ENCODE measurements around the gene DNAJB9. TPM values are rescaled to one million over a fixed set of nuclear protein-coding genes. Genes with fewer than 3 reads are reported as not detected.

The DNAJB9 gene
- total RNA-seq, 4 donors from 2014 or later = 28.5 to 136 (median 56.6) TPM

DNA sequence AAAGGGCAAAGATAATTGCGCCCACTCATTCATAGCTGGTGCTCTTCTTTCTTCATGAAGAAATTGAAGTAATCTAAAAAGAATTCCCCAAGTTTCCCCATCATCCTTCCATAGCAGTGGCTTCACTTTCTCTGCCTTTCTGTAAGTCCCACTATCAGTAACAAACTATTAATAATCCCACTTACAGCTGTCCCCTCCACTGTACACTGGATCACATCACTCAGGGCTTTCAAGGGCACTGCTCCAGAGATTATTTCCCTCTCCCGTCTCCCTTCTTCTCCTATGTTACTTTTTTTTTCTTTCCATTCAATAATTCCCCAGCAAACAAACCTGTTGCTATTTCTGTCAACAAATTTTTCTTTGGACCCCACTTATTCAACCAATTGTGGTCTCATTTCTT is 16.2 kb downstream of the DNAJB9 start:
- no peak for DNase-seq (ENCODE audit: low spot score)
- ATAC-seq (ENCODE audit: low FRiP score) = no peak
- TF ChIP-seq, protein P1, sequence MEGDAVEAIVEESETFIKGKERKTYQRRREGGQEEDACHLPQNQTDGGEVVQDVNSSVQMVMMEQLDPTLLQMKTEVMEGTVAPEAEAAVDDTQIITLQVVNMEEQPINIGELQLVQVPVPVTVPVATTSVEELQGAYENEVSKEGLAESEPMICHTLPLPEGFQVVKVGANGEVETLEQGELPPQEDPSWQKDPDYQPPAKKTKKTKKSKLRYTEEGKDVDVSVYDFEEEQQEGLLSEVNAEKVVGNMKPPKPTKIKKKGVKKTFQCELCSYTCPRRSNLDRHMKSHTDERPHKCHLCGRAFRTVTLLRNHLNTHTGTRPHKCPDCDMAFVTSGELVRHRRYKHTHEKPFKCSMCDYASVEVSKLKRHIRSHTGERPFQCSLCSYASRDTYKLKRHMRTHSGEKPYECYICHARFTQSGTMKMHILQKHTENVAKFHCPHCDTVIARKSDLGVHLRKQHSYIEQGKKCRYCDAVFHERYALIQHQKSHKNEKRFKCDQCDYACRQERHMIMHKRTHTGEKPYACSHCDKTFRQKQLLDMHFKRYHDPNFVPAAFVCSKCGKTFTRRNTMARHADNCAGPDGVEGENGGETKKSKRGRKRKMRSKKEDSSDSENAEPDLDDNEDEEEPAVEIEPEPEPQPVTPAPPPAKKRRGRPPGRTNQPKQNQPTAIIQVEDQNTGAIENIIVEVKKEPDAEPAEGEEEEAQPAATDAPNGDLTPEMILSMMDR (IDR thresholded peaks at IDR 0.05) = no peak

DNA sequence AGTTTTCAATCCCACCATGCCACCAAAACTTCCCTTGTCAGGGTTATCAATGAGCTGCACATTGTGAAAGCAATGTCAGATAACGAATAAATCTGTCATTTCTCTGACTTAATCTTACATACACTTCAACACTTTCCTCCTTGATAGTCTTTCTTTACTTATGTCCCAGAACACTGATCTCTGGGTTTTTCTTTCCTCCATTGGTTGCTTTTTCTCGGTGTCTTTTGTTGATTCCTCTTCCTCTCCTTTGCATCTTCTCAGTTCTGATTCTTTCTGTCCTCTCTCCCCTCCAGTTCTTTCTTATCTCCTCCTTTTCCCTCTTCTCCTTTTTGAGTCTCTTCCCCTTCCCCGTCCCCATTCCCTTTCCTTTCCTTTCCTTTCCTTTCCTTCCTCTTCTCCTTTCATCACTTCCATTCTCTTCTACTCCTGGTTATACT is 16.6 kb downstream of the DNAJB9 start:
- TF ChIP-seq, protein P1 (IDR thresholded peaks at IDR 0.05) = no peak
- ATAC-seq (ENCODE audit: low FRiP score) = no peak
- DNase-seq (ENCODE audit: low spot score) = no peak

DNA sequence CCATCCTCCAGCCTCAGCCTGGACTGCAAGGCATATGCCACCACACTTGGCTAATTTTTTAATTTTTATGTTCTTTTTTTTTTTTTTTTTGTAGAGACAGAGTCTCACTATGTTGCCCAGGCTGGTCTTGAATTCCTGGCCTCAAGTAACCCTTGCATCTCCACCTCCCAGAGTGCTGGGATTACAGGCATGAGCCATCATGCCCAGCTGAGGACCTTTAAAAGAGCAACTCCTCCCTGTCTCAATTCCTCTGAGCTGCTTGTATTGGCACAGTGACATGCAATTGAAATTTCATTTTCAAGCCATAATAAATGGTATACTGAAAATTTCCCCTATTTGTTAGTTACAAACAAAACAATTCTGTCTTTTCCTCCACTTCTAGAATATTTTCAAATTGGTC is 19.5 kb downstream of the DNAJB9 start:
- TF ChIP-seq, protein P1 (IDR thresholded peaks at IDR 0.05) = no peak
- no peak for DNase-seq (ENCODE audit: low spot score)
- no peak for ATAC-seq (ENCODE audit: low FRiP score)

DNA sequence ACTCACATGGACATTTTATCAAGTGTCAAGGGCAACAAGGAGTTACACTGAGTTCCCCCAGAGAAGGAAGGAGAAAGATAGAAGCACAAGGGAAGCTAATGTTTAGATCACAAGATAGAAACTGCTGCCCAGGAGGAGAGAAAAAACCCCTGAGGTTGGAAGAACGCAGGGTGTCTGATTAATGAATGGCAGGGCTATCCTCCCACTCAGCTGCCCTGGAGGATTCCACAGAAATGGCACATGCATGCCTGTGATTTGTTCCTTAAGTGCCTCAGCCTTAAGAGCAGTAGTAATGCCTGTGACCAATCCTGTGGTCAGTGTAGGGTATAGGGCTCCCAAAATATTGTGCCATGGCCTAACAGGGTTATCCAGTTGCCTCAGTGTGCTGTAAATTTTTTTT is 20.2 kb downstream of the DNAJB9 start:
- no peak for ATAC-seq (ENCODE audit: low FRiP score)
- no peak for DNase-seq (ENCODE audit: low spot score)
- TF ChIP-seq, protein P1 (IDR thresholded peaks at IDR 0.05) = no peak

DNA sequence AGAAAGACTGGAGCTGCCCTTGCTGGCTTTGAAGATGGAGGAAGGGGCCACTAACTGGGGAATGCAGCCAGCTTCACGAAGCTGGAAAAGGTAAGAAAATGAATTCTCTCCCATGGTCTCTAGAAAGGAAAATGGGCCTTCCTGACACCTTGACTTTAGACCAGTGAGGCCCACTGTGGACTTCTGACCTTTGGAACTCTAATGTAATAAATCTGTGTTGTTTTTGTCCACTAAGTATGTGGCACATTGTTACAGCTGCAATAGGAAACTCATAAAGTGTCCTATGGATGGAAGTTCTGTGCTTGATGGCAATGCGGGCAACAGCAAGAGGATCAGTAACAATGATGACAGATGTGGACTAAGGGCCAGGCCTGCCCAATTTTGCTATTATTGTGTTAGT is 20.9 kb downstream of the DNAJB9 start:
- TF ChIP-seq, protein P1 (IDR thresholded peaks at IDR 0.05) = no peak
- DNase-seq (ENCODE audit: low spot score) = no peak
- ATAC-seq (ENCODE audit: low FRiP score) = no peak

DNA sequence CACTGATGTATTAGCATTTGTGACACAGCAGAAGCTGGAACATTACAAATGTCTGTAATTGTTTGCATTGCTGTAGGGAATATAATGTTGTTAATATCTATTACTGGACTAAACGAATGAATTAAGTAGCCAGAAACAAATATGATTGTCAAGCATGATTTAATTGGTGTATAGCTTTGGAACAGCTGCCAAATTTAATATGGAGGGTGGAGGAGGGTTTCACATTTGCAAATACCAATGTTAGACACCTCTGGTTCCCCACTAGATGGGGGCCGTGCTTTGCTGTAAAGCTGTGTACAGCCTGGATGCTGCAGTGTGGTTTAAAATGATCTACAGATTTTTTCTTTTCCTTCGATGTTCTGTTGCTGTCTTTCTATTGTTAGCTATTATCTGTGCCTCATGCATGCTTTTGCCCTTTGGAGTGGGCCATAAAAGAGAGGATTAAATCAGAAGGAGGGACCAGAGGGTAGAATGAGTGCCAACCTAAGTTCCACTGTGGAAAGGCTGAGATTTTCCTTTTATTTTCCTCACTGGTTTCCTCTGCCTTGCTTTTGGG is 23.1 kb downstream of the DNAJB9 start:
- TF ChIP-seq, protein P1 (IDR thresholded peaks at IDR 0.05) = no peak
- DNase-seq (ENCODE audit: low spot score) = no peak
- no peak for ATAC-seq (ENCODE audit: low FRiP score)

DNA sequence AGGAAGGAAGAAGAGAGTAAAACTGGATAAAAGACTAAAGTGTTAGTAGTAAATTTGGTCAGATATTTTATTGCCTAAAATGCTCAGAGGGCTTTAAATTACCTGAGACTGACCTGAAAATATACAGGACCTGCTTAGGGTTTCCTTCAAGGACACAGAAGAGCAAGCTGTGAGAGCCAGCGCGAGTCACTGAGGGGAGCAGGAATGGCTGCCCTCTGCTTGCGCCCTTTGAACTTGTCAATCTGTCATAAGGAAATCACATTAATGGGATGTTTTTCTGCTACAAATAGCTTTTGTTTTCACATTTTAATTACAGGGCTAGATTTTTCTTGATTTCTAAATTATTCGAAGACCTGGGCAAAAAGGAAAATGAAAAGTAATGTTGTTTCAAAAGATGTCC is 26.9 kb downstream of the DNAJB9 start:
- no peak for ATAC-seq (ENCODE audit: low FRiP score)
- TF ChIP-seq, protein P1 (IDR thresholded peaks at IDR 0.05) = no peak
- no peak for DNase-seq (ENCODE audit: low spot score)

Measured in omental fat pad (tissue), 4 donors.